ENCODE data around the gene ARMH4. TPM values are rescaled to one million over a fixed set of nuclear protein-coding genes. Genes with fewer than 3 reads are reported as not detected.

Gene ARMH4
- total RNA-seq, 3 donors from 2014 or later: not detected

DNA sequence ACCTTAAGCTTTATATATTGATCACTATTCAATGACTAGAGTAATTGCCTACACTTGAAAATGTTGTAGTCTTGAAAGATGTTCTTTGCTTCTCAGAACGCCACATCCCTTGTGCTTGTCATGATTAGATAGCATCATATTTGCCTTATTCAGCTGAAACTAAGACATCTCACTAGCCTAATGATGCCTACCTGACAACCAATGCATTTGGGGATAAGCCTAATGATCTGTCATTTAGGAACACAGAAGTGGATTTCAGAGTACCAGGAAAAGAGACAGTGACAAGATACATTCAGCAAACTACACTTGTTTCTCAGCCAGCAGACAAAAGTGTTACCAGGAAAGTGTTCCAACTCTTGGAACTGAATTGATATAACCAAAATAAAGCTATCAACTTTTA lies 83.7 kb downstream of the ARMH4 start:
- H3K4me3 Mint-ChIP-seq: no peak overlapping the region
- H3K4me1 Mint-ChIP-seq (ENCODE audit: low read depth): no peaks in the 10 kb centered on the region
- no peaks in the 10 kb centered on the region for H3K36me3 Mint-ChIP-seq (ENCODE audit: insufficient read depth)
- H3K9me3 Mint-ChIP-seq: no peaks in the 10 kb centered on the region
- no peak for ATAC-seq
- H3K27me3 Mint-ChIP-seq (ENCODE audit: low read depth): peaks cover 5% of the 10 kb centered on the region
- no peak for DNase-seq

DNA sequence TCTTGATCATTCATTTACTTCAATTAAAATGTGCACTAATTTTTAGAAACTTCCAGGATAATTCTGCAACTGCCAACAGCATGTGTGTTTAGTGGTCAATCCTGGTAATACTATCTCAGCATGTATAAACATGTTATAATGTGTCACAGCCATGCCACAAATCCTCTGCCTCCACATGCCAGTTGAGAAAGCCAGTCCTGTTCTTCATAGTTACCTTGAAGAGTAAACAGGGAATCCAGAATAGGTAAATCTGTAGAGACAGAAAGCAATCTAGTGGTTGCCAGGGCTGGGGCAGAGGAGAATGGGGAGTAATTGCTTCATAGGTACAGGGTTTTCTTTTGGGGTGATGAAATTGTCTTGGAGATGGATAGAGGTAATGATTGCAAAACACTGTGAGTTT lies 85.9 kb downstream of the ARMH4 start:
- Mint-ChIP-seq H3K4me1 (ENCODE audit: low read depth) (no peaks in the 10 kb centered on the region), H3K9me3 (no peaks in the 10 kb centered on the region), H3K27me3 (ENCODE audit: low read depth) (peaks cover 8% of the 10 kb centered on the region), H3K4me3 (no peak overlapping the region), H3K36me3 (ENCODE audit: insufficient read depth) (no peaks in the 10 kb centered on the region)
- ATAC-seq: no peak
- DNase-seq: no peak

DNA sequence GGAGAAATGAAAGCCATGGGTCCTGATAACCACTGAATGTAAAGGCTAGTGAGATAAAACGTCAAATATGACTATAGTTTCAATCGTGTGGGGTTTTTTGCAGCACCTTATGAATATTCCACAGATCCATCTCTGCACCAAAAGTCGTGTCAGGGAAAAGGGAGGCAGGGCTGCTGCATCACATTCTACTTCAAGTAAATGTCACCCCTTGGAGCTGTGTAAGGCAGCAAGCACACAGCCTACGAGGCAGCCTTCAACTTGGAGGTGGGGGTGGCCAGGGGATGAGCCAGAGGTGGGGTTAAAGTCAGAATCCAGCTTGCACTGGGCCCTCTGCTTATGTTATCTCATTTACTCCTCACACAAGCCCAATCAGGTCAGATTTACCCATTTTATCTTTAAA lies 90.4 kb downstream of the ARMH4 start:
- H3K27me3 Mint-ChIP-seq (ENCODE audit: low read depth): peaks cover 12% of the 10 kb centered on the region
- H3K4me1 Mint-ChIP-seq (ENCODE audit: low read depth): no peaks in the 10 kb centered on the region
- H3K9me3 Mint-ChIP-seq: no peaks in the 10 kb centered on the region
- H3K4me3 Mint-ChIP-seq: no peak overlapping the region
- DNase-seq: no peak
- no peaks in the 10 kb centered on the region for H3K36me3 Mint-ChIP-seq (ENCODE audit: insufficient read depth)
- no peak for ATAC-seq

DNA sequence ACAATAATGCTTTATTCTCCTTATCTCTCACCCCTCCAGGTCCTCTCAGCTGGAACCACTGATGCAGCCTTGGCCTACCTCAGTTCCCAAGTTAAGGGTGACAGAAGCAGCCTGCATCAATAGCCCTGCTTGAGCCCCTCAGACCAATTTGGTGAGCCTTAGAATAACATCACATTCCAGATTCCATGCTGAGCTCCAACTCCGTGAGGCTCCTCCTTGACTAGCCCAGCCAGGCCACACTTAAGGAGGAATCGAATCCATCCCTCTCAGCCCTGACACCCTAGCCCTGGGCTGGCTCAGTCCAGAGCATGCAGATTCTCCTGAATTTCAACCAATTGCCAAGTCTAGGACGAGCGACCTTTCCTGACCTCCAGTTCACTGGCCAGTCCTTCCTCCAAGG lies 91.1 kb downstream of the ARMH4 start:
- Mint-ChIP-seq H3K27me3 (ENCODE audit: low read depth) (peaks cover 12% of the 10 kb centered on the region), H3K4me1 (ENCODE audit: low read depth) (no peaks in the 10 kb centered on the region), H3K9me3 (no peaks in the 10 kb centered on the region), H3K36me3 (ENCODE audit: insufficient read depth) (no peaks in the 10 kb centered on the region), H3K4me3 (no peak overlapping the region)
- no peak for DNase-seq
- ATAC-seq: no peak

GRCh38 chr14:58060077-58060476 lies 91.9 kb downstream of the ARMH4 start:
- no peak overlapping the region for H3K4me3 Mint-ChIP-seq
- peaks cover 12% of the 10 kb centered on the region for H3K27me3 Mint-ChIP-seq (ENCODE audit: low read depth)
- ATAC-seq (no peak), DNase-seq (no peak)
- H3K4me1 Mint-ChIP-seq (ENCODE audit: low read depth): no peaks in the 10 kb centered on the region
- H3K9me3 Mint-ChIP-seq: no peaks in the 10 kb centered on the region
- H3K36me3 Mint-ChIP-seq (ENCODE audit: insufficient read depth): no peaks in the 10 kb centered on the region

DNA sequence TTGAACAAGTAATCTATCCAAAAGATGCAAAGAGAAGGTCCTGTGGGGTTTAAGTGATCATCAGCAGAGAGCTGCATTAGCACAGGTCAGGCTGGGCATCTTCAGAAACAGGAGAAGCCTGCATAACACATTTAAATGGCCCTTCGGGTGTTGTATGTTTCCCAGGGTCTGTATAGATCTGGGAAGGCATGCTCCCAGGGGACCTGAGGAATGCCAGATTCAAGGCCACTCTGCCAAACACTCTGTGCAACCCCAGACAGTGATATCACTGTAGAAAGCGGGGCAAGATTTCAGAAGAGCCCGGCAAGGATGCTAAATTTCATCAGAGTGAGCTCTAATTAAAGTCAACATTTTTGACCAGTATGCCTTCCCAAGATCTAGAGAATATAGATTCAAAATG lies 92.9 kb downstream of the ARMH4 start:
- H3K27me3 Mint-ChIP-seq (ENCODE audit: low read depth): peaks cover 11% of the 10 kb centered on the region
- no peaks in the 10 kb centered on the region for H3K4me1 Mint-ChIP-seq (ENCODE audit: low read depth)
- no peak for ATAC-seq
- no peak overlapping the region for H3K4me3 Mint-ChIP-seq
- H3K9me3 Mint-ChIP-seq: no peaks in the 10 kb centered on the region
- DNase-seq: no peak
- H3K36me3 Mint-ChIP-seq (ENCODE audit: insufficient read depth): no peaks in the 10 kb centered on the region

DNA sequence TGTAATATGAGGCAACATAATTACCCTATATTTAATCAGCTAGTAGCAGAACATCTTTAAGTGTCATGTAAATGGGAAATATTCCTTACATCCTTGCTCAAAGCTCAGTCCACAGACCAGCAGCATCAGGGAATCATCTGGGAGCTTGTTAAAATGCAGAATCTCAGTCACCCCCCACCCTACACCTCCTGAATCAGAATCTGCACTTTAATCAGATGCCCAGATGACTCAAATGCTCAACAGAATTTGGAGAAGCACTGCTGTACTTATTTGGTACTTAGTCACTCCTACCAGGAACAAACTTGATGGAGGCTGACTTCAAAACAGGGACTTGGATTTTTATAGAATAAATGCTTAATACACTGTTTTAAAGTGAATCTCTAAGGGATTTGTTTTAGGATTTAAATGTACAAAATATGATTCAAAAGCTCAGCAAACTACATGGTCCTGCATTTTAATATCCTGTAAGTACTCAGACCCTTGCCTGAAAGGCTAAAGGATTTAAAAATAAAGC lies 96.5 kb downstream of the ARMH4 start:
- Mint-ChIP-seq H3K9me3 (no peaks in the 10 kb centered on the region), H3K4me1 (ENCODE audit: low read depth) (no peaks in the 10 kb centered on the region), H3K36me3 (ENCODE audit: insufficient read depth) (no peaks in the 10 kb centered on the region), H3K27me3 (ENCODE audit: low read depth) (peaks cover 15% of the 10 kb centered on the region), H3K4me3 (no peak overlapping the region)
- ATAC-seq: no peak
- DNase-seq: no peak

DNA sequence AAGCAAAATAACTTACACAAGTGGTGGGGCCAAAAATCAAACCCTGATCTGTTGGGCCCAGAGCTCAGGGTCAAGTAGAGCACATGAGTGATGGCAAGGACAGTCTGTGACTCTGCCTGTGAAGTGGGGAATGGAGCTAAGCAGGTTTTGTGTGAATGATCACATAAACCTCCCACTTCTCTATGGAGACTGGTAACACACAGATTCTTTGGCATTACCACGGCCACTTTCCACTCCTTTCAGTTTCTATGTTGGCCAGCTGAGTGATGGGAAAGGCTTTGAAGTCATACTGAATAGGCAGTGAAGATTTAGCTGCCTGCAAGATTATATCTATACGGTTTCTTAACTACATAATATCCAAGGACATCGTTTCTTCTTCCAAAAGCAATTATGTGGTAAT lies 97.9 kb downstream of the ARMH4 start:
- Mint-ChIP-seq H3K4me3 (no peak overlapping the region), H3K9me3 (no peaks in the 10 kb centered on the region), H3K27me3 (ENCODE audit: low read depth) (peaks cover 15% of the 10 kb centered on the region), H3K4me1 (ENCODE audit: low read depth) (no peaks in the 10 kb centered on the region), H3K36me3 (ENCODE audit: insufficient read depth) (no peaks in the 10 kb centered on the region)
- no peak for DNase-seq
- no peak for ATAC-seq

- Mint-ChIP-seq H3K9me3 (no peaks in the 10 kb centered on the region), H3K4me1 (ENCODE audit: low read depth) (no peaks in the 10 kb centered on the region), H3K27me3 (ENCODE audit: low read depth) (peaks cover 7% of the 10 kb centered on the region), H3K4me3 (no peak overlapping the region), H3K36me3 (ENCODE audit: insufficient read depth) (no peaks in the 10 kb centered on the region)
- ATAC-seq: no peak
- DNase-seq: no peak
These were observed 103.8 kb downstream of the ARMH4 start for GRCh38 chr14:58048219-58048618.

DNA sequence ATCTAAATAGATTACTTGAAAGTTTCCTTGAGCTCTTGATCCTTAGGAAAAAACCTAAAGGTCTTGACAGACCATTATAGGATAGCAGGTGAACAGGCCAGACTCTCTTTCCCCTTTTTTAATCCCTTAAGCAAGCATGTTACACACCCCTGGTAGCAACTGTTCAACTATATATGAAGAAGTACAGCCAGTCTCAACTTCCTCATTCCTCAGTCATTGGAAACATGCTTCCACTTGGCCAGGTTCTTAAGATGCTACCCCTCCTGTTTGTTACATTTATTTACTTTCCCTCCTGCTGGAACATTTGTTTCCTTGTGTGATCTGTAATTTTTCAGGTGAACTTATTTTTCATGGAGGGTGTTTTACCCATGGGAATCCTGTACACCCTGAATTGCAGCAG lies 124.1 kb downstream of the ARMH4 start:
- Mint-ChIP-seq H3K4me1 (ENCODE audit: low read depth) (no peaks in the 10 kb centered on the region), H3K4me3 (no peak overlapping the region), H3K36me3 (ENCODE audit: insufficient read depth) (no peaks in the 10 kb centered on the region), H3K27me3 (ENCODE audit: low read depth) (peaks cover 6% of the 10 kb centered on the region), H3K9me3 (no peaks in the 10 kb centered on the region)
- no peak for ATAC-seq
- no peak for DNase-seq

DNA sequence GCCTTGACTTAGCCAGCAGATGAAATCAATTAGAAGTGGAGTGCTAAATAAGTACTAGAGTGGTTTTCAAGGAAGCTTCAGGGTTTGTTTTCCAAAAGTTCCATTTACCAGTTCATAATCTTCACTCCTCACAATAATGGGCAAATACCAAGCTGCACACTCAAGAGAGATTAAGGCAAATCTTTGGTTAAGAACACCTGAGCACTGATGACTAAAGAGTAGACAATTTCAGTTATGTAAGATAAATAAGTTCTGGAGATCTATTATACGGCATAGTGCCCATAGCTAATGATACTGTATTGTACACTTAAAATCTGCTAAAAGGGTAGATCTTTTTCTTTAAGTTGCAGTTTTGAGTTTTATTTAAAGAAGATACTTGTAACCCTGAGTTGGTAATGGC lies 125.0 kb downstream of the ARMH4 start:
- Mint-ChIP-seq H3K4me3 (no peak overlapping the region), H3K27me3 (ENCODE audit: low read depth) (peaks cover 5% of the 10 kb centered on the region), H3K36me3 (ENCODE audit: insufficient read depth) (no peaks in the 10 kb centered on the region), H3K9me3 (no peaks in the 10 kb centered on the region), H3K4me1 (ENCODE audit: low read depth) (no peaks in the 10 kb centered on the region)
- DNase-seq (no peak), ATAC-seq (no peak)

DNA sequence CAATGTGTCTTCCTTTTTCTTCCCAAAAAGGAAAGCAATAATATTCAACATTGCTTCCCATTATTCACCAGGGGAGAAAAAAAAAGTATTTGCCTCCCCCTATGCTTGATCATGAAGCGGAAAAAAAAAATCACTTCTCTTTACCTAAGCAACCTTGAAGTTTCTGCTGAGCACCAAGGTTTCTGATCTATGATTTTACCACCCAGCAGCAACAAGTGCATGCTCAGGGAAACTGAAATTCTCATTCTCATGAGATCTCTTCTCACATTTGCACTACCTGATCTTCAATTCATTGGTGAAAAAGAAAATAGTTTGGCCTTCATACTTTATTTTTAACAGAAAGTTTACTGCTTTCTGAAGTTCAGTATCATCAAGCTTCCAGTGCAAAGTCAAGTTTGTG lies 125.8 kb downstream of the ARMH4 start:
- no peak for DNase-seq
- ATAC-seq: no peak

GRCh38 chr14:58014778-58015177 lies 137.2 kb downstream of the ARMH4 start:
- Mint-ChIP-seq H3K36me3 (ENCODE audit: insufficient read depth) (no peaks in the 10 kb centered on the region), H3K4me3 (no peak overlapping the region), H3K27me3 (ENCODE audit: low read depth) (peaks cover 7% of the 10 kb centered on the region), H3K4me1 (ENCODE audit: low read depth) (no peaks in the 10 kb centered on the region), H3K9me3 (peaks cover 4% of the 10 kb centered on the region)
- DNase-seq: no peak
- no peak for ATAC-seq

More for the DNA sequence above, 125.8 kb downstream of the ARMH4 start:
- Mint-ChIP-seq H3K4me1 (ENCODE audit: low read depth) (no peaks in the 10 kb centered on the region), H3K9me3 (no peaks in the 10 kb centered on the region), H3K27me3 (ENCODE audit: low read depth) (peaks cover 1% of the 10 kb centered on the region), H3K36me3 (ENCODE audit: insufficient read depth) (no peaks in the 10 kb centered on the region), H3K4me3 (no peak overlapping the region)

DNA sequence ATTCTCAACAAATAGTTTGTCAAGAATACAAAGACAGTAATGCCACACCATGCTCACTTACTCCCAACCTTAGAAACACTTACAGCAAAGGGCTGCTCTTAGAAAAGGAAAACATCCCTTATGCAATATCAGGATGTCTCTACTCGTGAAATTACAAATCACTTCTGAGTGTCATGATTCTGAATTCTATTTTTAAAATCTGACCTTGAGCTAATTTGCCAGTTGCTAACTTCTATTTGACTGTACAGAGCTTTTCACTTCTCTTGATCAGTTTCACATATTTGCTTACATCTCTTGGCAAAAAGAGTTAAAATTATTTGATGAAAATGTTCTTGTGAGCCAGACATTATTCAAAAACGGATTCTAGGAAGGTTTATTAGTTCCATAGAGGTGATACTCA lies 149.4 kb downstream of the ARMH4 start:
- Mint-ChIP-seq H3K27me3 (ENCODE audit: low read depth) (peaks cover 6% of the 10 kb centered on the region), H3K36me3 (ENCODE audit: insufficient read depth) (no peaks in the 10 kb centered on the region), H3K9me3 (no peaks in the 10 kb centered on the region), H3K4me1 (ENCODE audit: low read depth) (no peaks in the 10 kb centered on the region), H3K4me3 (no peak overlapping the region)
- ATAC-seq: no peak
- no peak for DNase-seq

DNA sequence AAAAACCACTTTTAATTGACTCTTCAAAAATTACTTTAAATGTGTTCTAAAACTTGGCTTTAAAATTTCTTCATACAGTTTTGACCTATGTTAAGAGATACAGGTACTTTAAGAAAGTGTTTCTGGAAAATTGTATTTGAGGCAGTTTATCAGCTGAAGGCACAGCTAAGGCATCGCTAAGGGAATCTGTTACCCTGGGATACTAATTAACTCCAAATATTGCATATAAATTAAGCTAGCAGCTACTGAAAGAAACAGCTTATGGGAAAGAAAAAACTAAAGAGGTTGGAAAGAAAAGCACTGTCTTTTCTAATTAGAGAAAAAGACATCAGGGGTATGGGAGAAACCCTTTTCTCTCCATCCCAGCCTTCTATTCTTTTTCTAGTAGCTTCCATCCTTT lies 152.0 kb downstream of the ARMH4 start:
- no peak overlapping the region for H3K4me3 Mint-ChIP-seq
- H3K9me3 Mint-ChIP-seq: no peaks in the 10 kb centered on the region
- DNase-seq (no peak), ATAC-seq (no peak)
- H3K27me3 Mint-ChIP-seq (ENCODE audit: low read depth): peaks cover 5% of the 10 kb centered on the region
- H3K36me3 Mint-ChIP-seq (ENCODE audit: insufficient read depth): no peaks in the 10 kb centered on the region
- H3K4me1 Mint-ChIP-seq (ENCODE audit: low read depth): no peaks in the 10 kb centered on the region

DNA sequence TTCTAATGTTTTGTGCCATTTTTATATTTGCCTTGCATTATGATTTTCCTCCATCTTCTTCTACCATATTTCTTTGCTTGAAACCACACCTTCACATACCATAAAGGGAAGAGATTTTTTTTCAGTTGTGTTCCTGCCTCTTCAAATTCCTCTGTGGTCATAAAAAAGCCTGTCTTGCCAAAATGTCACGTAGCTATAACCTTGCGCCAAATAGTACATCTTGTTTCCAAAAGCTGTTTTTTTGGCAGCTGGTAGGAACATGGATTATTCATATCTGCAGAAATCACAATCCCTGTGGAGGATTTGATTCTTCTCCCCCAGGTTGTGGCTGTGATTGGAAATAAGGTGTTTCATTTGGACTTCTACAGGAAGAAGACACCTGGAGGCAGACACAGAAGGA lies 152.5 kb downstream of the ARMH4 start:
- Mint-ChIP-seq H3K36me3 (ENCODE audit: insufficient read depth) (no peaks in the 10 kb centered on the region), H3K4me1 (ENCODE audit: low read depth) (no peaks in the 10 kb centered on the region), H3K4me3 (no peak overlapping the region), H3K27me3 (ENCODE audit: low read depth) (peaks cover 5% of the 10 kb centered on the region), H3K9me3 (no peaks in the 10 kb centered on the region)
- ATAC-seq (no peak), DNase-seq (no peak)
